Spleen (tissue), 11 donors: ENCODE results near the gene PLXNA1. TPM values are rescaled to one million over a fixed set of nuclear protein-coding genes. Genes with fewer than 3 reads are reported as not detected.

Source experiments
- DNase-seq: peaks from one replicate; pipeline ENCODE4 v3.0.0-alpha.2; 2020
- H3K27ac ChIP-seq, 8 donors: fragments of 200-600 bp; sonication (generic) in 7 of 8; 1 replicate in 4 of 8; 2 replicates in 4 of 8; pipeline versions ENCODE4 v1.5.0 to v1.8.0; 2016 to 2021; ENCODE audit warnings: inconsistent platforms in 4 of 8, mild to moderate bottlenecking in 4 of 8, moderate library complexity in 1 of 8
- H3K27me3 ChIP-seq, 7 donors: fragments of 200-600 bp; sonication (generic) in 6 of 7; replicated peaks in 1 of 7; 1 replicate in 4 of 7; 2 replicates in 3 of 7; pipeline versions ENCODE4 v1.5.0 to v1.8.0; 2016 to 2021; ENCODE audit warnings: inconsistent platforms in 3 of 7, mild to moderate bottlenecking in 1 of 7
- H3K36me3 ChIP-seq, 6 donors: fragments of 200-600 bp; sonication (generic) in 5 of 6; 1 replicate in 4 of 6; 2 replicates in 2 of 6; pipeline versions ENCODE4 v1.5.0 to v1.8.0; 2016 to 2021; ENCODE audit warnings: inconsistent platforms in 2 of 6
- H3K4me1 ChIP-seq, 6 donors: fragments of 200-600 bp; sonication (generic) in 5 of 6; 1 replicate in 3 of 6; 2 replicates in 3 of 6; pipeline versions ENCODE4 v1.5.0 to v1.8.0; 2016 to 2021; ENCODE audit warnings: inconsistent platforms in 3 of 6
- H3K4me3 ChIP-seq, 8 donors: fragments of 200-600 bp; sonication (generic) in 7 of 8; 1 replicate in 4 of 8; 2 replicates in 4 of 8; pipeline versions ENCODE4 v1.5.0 to v1.8.0; 2016 to 2021; ENCODE audit warnings: inconsistent platforms in 4 of 8, mild to moderate bottlenecking in 4 of 8, moderate library complexity in 2 of 8
- H3K9me3 ChIP-seq, 8 donors: fragments of 200-600 bp; sonication (generic) in 7 of 8; 1 replicate in 4 of 8; 2 replicates in 4 of 8; pipeline versions ENCODE4 v1.5.0 to v1.8.0; 2016 to 2021; ENCODE audit warnings: inconsistent platforms in 4 of 8
- POLR2A ChIP-seq, 3 donors: fragments of 450-650 bp; IDR thresholded peaks; one replicate each; pipeline ENCODE4 v1.5.1; 2017; ENCODE audit warnings: antibody characterized with exemption in 3 of 3, mild to moderate bottlenecking in 1 of 3
- POLR2AphosphoS5 ChIP-seq, 3 donors: sonication (generic); formaldehyde crosslinking; IDR thresholded peaks; one replicate each; pipeline ENCODE4 v1.5.1; 2017; ENCODE audit warnings: antibody characterized with exemption in 3 of 3
- WGBS, 5 donors: extraction: QIAGEN DNeasy Blood & Tissue Kit in 3 of 5; methylation state at CpG; one replicate each; pipeline versions ENCODE4 v1.1.5 to v1.1.7; 2013 to 2018; 5-methylcytosine and 5-hydroxymethylcytosine counted together
- intact Hi-C: fragments of 100-400 bp; cut with DNase I; formaldehyde crosslinking; loops from one replicate; pipeline ENCODE4 v1.15.0; 2023; ENCODE audit warnings: low total_unique reads
- polyA plus RNA-seq, 3 donors: library from polyadenylated mRNA; stranded (reverse); fragments of 200-250 nt; gene quantifications; one replicate each; pipeline ENCODE4 v1.2.1, GENCODE V29; 2013
- total RNA-seq, 7 donors: library from RNA; depleted of rRNA in 3 of 7; stranded (reverse); fragments of >200 nt in 3 of 7; fragmentation: NEBNext Ultra II Directional in 4 of 7; extraction: Animal tissue kit (Norgen Biotek cat#: 25700) in 4 of 7; gene quantifications; one replicate each; pipeline versions ENCODE4 v1.1.0 to v1.2.1, GENCODE V29; 2016 to 2021
- TF ChIP-seq, protein P1 (sequence below), 11 experiments: fragments of 200-600 bp in 7 of 11; fragments of 450-650 bp in 4 of 11; sonication (generic) in 4 of 11; IDR thresholded peaks in 8 of 11; conservative IDR thresholded peaks in 3 of 11; 1 replicate in 7 of 11; 2 replicates in 4 of 11; pipeline versions ENCODE4 v1.4.0 to v1.8.0; 2016 to 2021; ENCODE audit warnings: antibody characterized with exemption in 11 of 11, inconsistent platforms in 4 of 11, mild to moderate bottlenecking in 1 of 11
- donor health status: healthy with polysubstance abuse.
- donor health status: DM: no; HTN: no; CAD: no; lungs with moderate emphysema.
- donor health status: DM: no; HTN: no; CAD: no.
- donor health status: Bipolar disorder and iron deficiency.
- donor health status: healthy.
- donor health status: DM: no; HTN: no; CAD: no.
- donor health status: DM: yes; HTN: yes; CAD: no.

The PLXNA1 gene
- total and polyA plus RNA-seq, 10 donors, result 3.7 to 47.6 (median 31.0) TPM

- no peak for DNase-seq
- 93 to 98% (median 96%) methylated on average over 15 to 17 of the region's 17 CpGs for WGBS, 5 donors
- peaks cover 0 to 15% (median 0%) of the 10 kb centered on the region in 6 donors for H3K36me3 ChIP-seq
- TF ChIP-seq POLR2A (IDR thresholded peaks at IDR 0.05) (no peak), POLR2AphosphoS5 (IDR thresholded peaks at IDR 0.05) (no peak)
- TF ChIP-seq, protein P1, sequence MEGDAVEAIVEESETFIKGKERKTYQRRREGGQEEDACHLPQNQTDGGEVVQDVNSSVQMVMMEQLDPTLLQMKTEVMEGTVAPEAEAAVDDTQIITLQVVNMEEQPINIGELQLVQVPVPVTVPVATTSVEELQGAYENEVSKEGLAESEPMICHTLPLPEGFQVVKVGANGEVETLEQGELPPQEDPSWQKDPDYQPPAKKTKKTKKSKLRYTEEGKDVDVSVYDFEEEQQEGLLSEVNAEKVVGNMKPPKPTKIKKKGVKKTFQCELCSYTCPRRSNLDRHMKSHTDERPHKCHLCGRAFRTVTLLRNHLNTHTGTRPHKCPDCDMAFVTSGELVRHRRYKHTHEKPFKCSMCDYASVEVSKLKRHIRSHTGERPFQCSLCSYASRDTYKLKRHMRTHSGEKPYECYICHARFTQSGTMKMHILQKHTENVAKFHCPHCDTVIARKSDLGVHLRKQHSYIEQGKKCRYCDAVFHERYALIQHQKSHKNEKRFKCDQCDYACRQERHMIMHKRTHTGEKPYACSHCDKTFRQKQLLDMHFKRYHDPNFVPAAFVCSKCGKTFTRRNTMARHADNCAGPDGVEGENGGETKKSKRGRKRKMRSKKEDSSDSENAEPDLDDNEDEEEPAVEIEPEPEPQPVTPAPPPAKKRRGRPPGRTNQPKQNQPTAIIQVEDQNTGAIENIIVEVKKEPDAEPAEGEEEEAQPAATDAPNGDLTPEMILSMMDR (IDR thresholded peaks at IDR 0.05 in 8 of 11, conservative IDR thresholded peaks at IDR 0.05 in 3 of 11), result no peak
- H3K9me3 ChIP-seq, result no peaks in the 10 kb centered on the region
- no peak overlapping the region for H3K4me3 ChIP-seq
- no peak overlapping the region for H3K27ac ChIP-seq
- no peaks in the 10 kb centered on the region for H3K27me3 ChIP-seq
- peaks cover 3 to 31% (median 21%) of the 10 kb centered on the region in 6 donors for H3K4me1 ChIP-seq
- intact Hi-C loops, result no loop called here
Measured at GRCh38 chr3:127005864-127006500, 23.1 kb downstream of the PLXNA1 start.

GRCh38 chr3:127006781-127007436, 24.0 kb downstream of the PLXNA1 start:
- no peak overlapping the region for H3K27ac ChIP-seq
- 74 to 89% (median 78%) methylated on average over 7 to 8 of the region's 8 CpGs for WGBS, 5 donors
- H3K9me3 ChIP-seq, result no peaks in the 10 kb centered on the region
- no peaks in the 10 kb centered on the region for H3K27me3 ChIP-seq
- TF ChIP-seq, protein P1 (IDR thresholded peaks at IDR 0.05 in 8 of 11, conservative IDR thresholded peaks at IDR 0.05 in 3 of 11), result no peak
- TF ChIP-seq POLR2AphosphoS5 (IDR thresholded peaks at IDR 0.05), result no peak
- TF ChIP-seq POLR2A (IDR thresholded peaks at IDR 0.05), result no peak
- DNase-seq, result no peak
- intact Hi-C loops, result no loop called here
- H3K4me3 ChIP-seq, result no peak overlapping the region
- peaks cover 0 to 22% (median 15%) of the 10 kb centered on the region in 6 donors for H3K4me1 ChIP-seq
- peaks cover 0 to 24% (median 5%) of the 10 kb centered on the region in 6 donors for H3K36me3 ChIP-seq

DNA sequence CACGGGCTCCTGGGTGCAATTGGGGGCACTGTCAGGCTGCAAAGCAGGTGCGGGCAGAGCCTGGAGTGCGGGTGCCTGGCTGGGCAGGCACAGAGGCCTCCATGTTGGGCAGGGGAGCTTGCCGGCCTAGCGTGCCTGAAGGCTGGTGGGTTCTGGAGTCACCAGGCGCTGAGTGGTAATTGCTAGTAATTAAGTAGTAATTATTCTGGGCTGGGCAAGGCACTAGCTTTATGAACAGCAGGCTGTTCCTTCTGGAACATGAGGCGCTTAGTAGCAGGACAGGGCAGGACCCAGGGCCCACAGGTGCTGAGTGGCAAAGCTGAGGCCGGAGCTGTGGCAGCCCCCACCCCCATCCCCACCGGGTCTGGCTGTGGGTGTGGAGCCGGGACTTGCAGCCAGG, 25.3 kb downstream of the PLXNA1 start:
- no peak for DNase-seq
- TF ChIP-seq POLR2AphosphoS5 (IDR thresholded peaks at IDR 0.05) (no peak), POLR2A (IDR thresholded peaks at IDR 0.05) (no peak)
- TF ChIP-seq, protein P1 (IDR thresholded peaks at IDR 0.05 in 8 of 11, conservative IDR thresholded peaks at IDR 0.05 in 3 of 11), result no peak
- 85 to 98% (median 88%) methylated on average over 5 to 10 of the region's 10 CpGs for WGBS, 5 donors

DNA sequence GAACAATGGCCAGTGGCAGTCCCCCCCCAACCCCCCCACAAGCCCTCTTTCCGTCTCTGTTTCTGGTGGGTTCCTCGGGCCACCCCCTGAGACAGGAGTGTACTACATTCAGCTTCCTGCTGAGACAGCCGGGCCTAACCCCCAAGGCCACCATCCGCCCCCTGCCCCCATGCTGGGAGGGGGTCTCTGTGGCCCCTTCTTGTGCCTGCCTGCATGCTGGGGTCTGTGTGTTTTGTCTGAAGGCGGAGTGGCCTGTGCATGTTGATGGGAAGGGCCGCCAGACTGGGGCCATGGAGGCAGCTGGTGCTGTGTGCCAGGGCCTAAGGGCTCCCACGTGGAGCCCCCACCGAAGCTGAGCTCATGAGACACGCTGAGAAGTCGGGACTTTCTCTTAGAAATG, 26.6 kb downstream of the PLXNA1 start:
- intact Hi-C loops, result no loop called here
- DNase-seq, result no peak
- no peak overlapping the region for H3K27ac ChIP-seq
- no peaks in the 10 kb centered on the region for H3K27me3 ChIP-seq
- 79 to 87% (median 79%) methylated on average over 9 to 10 of the region's 10 CpGs for WGBS, 5 donors
- H3K9me3 ChIP-seq, result no peaks in the 10 kb centered on the region
- H3K4me3 ChIP-seq, result no peak overlapping the region
- H3K36me3 ChIP-seq, result peaks cover 0 to 51% (median 24%) of the 10 kb centered on the region in 6 donors
- H3K4me1 ChIP-seq, result no peaks in the 10 kb centered on the region
- TF ChIP-seq POLR2A (IDR thresholded peaks at IDR 0.05) (no peak), POLR2AphosphoS5 (IDR thresholded peaks at IDR 0.05) (no peak)
- TF ChIP-seq, protein P1 (IDR thresholded peaks at IDR 0.05 in 8 of 11, conservative IDR thresholded peaks at IDR 0.05 in 3 of 11), result no peak

More for the DNA sequence above, 25.3 kb downstream of the PLXNA1 start:
- H3K4me3 ChIP-seq, result no peak overlapping the region
- peaks cover 0 to 9% (median 3%) of the 10 kb centered on the region in 6 donors for H3K4me1 ChIP-seq
- H3K27me3 ChIP-seq, result no peaks in the 10 kb centered on the region
- H3K27ac ChIP-seq, result no peak overlapping the region
- H3K9me3 ChIP-seq, result no peaks in the 10 kb centered on the region
- intact Hi-C loops, result no loop called here
- H3K36me3 ChIP-seq, result peaks cover 0 to 38% (median 14%) of the 10 kb centered on the region in 6 donors
